Naive B cell (primary cell): ENCODE measurements around the gene WDR37. TPM values are rescaled to one million over a fixed set of nuclear protein-coding genes. Genes with fewer than 3 reads are reported as not detected.
"Not testable (repeated sequence)": the region's sequence is repeated elsewhere in the genome, so short reads cannot be mapped to it uniquely, and the experiment has no call there.

ENCODE experiments used
- ATAC-seq, 2 donors: fragments of 150-1000 bp; cut with Tn5 transposase; 2 replicates each; pipeline ENCODE4 v1.10.0; 2021; ENCODE audit warnings: low read depth in 2 of 2, mild to moderate bottlenecking in 2 of 2, moderate library complexity in 2 of 2
- DNase-seq: peaks from one replicate; pipeline ENCODE4 v3.0.0; 2022
- H3K27ac Mint-ChIP-seq, 6 donors: one replicate each; pipeline ENCODE4 v1.8.0; 2020 to 2022; ENCODE audit warnings: mild to moderate bottlenecking in 6 of 6, mixed read lengths in 6 of 6, moderate library complexity in 5 of 6, inconsistent platforms in 2 of 6
- H3K27me3 Mint-ChIP-seq, 3 donors: one replicate each; pipeline ENCODE4 v1.8.0; 2021 to 2022; ENCODE audit warnings: mixed read lengths in 3 of 3, mild to moderate bottlenecking in 1 of 3
- H3K36me3 Mint-ChIP-seq, 2 donors: one replicate each; pipeline ENCODE4 v1.8.0; 2020 to 2022; ENCODE audit warnings: mixed read lengths in 2 of 2, inconsistent platforms in 1 of 2, mild to moderate bottlenecking in 1 of 2
- H3K4me1 Mint-ChIP-seq, 3 donors: one replicate each; pipeline ENCODE4 v1.8.0; 2020 to 2022; ENCODE audit warnings: mixed read lengths in 3 of 3, inconsistent platforms in 1 of 3, mild to moderate bottlenecking in 1 of 3, moderate library complexity in 1 of 3
- H3K4me3 Mint-ChIP-seq, 8 donors: one replicate each; pipeline ENCODE4 v1.8.0; 2020 to 2022; ENCODE audit warnings: mild to moderate bottlenecking in 8 of 8, mixed read lengths in 8 of 8, moderate library complexity in 8 of 8, inconsistent platforms in 2 of 8
- H3K9me3 Mint-ChIP-seq, 7 donors: one replicate each; pipeline ENCODE4 v1.8.0; 2020 to 2022; ENCODE audit warnings: mixed read lengths in 7 of 7, mild to moderate bottlenecking in 5 of 7, inconsistent platforms in 2 of 7, moderate library complexity in 1 of 7
- polyA plus RNA-seq, 6 donors: library from polyadenylated mRNA; unstranded; fragments of 300-500 nt; fragmentation: Illumina TruSeq; gene quantifications; one replicate each; pipeline ENCODE4 v1.2.3, GENCODE V29; 2021; ENCODE audit warnings: low read depth in 6 of 6

The WDR37 gene, protein sequence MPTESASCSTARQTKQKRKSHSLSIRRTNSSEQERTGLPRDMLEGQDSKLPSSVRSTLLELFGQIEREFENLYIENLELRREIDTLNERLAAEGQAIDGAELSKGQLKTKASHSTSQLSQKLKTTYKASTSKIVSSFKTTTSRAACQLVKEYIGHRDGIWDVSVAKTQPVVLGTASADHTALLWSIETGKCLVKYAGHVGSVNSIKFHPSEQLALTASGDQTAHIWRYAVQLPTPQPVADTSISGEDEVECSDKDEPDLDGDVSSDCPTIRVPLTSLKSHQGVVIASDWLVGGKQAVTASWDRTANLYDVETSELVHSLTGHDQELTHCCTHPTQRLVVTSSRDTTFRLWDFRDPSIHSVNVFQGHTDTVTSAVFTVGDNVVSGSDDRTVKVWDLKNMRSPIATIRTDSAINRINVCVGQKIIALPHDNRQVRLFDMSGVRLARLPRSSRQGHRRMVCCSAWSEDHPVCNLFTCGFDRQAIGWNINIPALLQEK
- 10 to 100 TPM in 5 of 6 donors, 1 to 10 TPM in 1; 7.9 to 14.9 (median 11.5) TPM for polyA plus RNA-seq

DNA sequence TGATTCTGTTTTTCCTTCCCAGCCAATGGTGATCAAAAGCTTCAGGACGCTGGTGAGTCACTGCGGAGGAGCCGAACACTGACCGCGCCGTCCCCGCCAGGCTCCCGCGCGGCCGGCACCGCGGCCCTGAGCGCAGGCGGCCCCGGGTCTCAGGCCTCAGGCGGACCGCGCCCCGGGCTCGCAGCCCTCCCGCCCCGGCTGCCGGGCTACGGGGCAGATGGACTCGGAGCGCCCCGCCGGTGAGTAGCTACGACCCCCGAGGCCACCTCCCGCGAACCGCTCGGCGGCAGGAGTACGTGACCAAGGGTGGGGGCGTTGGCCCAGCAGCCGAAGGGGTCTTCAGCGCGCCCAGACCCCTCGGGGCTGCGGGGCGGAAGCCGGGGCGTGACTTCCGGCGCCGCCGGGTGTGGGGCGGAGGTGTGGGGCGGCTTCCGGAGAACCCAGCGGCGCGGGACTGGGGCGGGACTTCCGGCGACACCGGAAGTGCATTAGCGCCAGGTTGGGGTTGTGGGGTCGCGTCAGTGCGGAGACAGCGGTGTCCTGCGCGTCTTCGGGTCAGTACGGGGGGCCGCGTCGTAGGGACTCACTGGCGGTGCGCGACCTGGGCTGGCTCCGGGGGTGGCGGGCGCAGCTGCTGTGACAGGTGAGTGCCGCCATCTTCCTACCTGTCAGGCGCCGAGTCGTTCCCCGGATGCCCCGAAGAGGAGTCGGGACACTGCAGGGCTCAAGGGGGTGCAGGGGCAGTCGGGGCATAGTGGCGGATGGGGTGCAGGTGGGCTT, at the start of gene WDR37:
Gene WDR37 (plus strand): TSS at position 60 of the 780 bp plus-strand sequence. CDS start 15,771 bp downstream, outside the sequence.
- Mint-ChIP-seq H3K9me3 (no peaks in the 10 kb centered on the region), H3K4me1 (peaks cover 52 to 80% (median 74%) of the 10 kb centered on the region in 3 donors), H3K27ac (peak within 1 kb of the TSS; percentile 92 to 98 (median 96)), H3K4me3 (peak within 1 kb of the TSS; percentile 91 to 99 (median 96)), H3K27me3 (no peaks in the 10 kb centered on the region), H3K36me3 (no peaks in the 10 kb centered on the region)
- peak; percentile 89 for DNase-seq
- ATAC-seq = peak; percentile 94

DNA sequence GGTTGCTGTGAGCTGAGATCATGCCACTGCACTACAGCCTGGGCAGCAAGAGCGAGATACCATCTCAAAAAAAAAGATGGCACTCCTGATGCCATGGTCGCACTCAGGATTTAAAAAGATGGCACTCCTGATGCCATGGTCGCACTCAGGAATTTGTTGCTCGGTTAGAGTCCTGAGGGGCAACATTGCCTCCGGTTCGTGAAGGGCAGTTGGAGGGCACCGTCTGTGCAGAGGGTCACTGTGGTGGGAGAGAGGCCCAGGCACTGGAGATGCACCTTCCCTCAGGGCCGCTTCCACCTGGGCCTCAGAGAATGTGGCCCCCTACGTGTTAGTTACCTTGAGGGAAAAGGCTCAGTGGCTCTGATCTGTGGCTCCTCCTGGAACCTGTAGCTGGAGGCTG, 49.6 kb upstream of the WDR37 start:
- no peak overlapping the region for H3K27ac Mint-ChIP-seq
- ATAC-seq = no peak
- H3K4me3 Mint-ChIP-seq = no peak overlapping the region
- peaks cover 0 to 12% (median 11%) of the 10 kb centered on the region in 3 donors for H3K4me1 Mint-ChIP-seq
- peaks cover 4 to 18% (median 15%) of the 10 kb centered on the region in 7 donors for H3K9me3 Mint-ChIP-seq
- H3K27me3 Mint-ChIP-seq = no peaks in the 10 kb centered on the region
- DNase-seq = no peak
- H3K36me3 Mint-ChIP-seq = peaks cover 51 to 57% of the 10 kb centered on the region in 2 donors

DNA sequence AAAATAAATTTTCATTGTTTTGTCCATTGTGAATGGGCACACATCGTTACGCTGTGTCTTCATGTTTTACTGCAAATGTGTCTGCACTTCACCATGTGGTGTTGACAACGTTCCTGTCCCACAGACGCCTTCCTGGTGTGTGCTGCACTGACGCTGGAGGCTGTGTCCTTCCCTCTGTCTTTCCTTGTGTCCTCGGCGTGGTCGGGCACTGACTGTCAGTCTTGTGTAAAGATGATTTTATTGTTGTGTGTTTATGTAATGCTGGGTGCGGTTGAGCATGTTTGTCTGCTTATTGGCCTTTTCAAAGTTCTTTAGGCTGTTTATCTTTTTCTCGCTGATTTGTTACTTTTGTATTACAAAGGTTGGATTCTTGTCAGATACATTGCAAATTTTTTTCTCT, 48.6 kb upstream of the WDR37 start:
- H3K27me3 Mint-ChIP-seq = no peaks in the 10 kb centered on the region
- peak overlapping the region in 2 of 6 donors; percentile 39 to 54 for H3K27ac Mint-ChIP-seq
- no peak for DNase-seq
- ATAC-seq = no peak
- H3K4me1 Mint-ChIP-seq = peaks cover 0 to 12% (median 11%) of the 10 kb centered on the region in 3 donors
- H3K36me3 Mint-ChIP-seq = peaks cover 49 to 55% of the 10 kb centered on the region in 2 donors
- H3K9me3 Mint-ChIP-seq = peaks cover 4 to 12% (median 6%) of the 10 kb centered on the region in 7 donors
- H3K4me3 Mint-ChIP-seq = no peak overlapping the region

DNA sequence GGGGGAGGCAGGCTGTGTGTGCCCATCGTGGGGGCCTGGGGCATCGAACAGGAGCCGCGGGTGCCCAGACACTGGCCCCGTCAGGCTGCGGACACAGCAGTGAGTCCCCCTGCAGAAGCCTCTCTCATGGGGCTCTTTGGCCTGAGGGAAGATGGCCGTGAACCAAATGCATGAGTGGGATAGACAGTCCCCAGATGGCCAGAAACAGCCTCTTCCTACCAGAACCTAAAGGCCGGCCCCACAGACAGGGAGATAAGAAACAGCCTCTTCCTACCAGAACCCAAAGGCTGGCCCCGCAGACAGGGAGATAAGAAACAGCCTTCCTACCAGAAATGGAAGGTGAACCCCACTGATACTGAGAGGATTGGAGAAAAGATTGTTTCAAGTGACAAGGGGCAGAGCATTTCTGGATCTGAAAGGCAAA, 47.1 kb upstream of the WDR37 start:
- H3K27me3 Mint-ChIP-seq = no peaks in the 10 kb centered on the region
- H3K36me3 Mint-ChIP-seq = peaks cover 45% of the 10 kb centered on the region in 2 donors
- ATAC-seq = no peak
- no peak for DNase-seq
- H3K4me3 Mint-ChIP-seq = no peak overlapping the region
- no peaks in the 10 kb centered on the region for H3K9me3 Mint-ChIP-seq
- peak overlapping the region in 1 of 6 donors; percentile 51 for H3K27ac Mint-ChIP-seq
- H3K4me1 Mint-ChIP-seq = peaks cover 0 to 11% (median 6%) of the 10 kb centered on the region in 3 donors

DNA sequence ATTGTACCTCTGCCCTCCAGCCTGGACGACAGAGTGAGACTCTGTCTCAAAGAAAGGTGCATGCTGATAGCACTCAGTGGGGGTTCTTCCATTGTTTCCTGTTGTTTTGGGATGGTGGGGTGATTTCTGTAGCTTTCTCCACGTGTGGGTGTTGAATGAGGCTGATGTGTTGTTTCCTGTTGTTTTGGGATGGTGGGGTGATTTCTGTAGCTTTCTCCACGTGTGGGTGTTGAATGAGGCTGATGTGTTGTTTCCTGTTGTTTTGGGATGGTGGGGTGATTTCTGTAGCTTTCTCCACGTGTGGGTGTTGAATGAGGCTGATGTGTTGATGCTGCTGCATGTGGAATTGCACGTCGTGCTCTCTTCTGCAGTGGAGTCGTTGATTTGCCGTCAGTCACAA, 46.2 kb upstream of the WDR37 start:
- H3K36me3 Mint-ChIP-seq = peaks cover 47 to 49% of the 10 kb centered on the region in 2 donors
- ATAC-seq, H3K4me3 Mint-ChIP-seq, H3K27me3 Mint-ChIP-seq, DNase-seq, H3K9me3 Mint-ChIP-seq: not testable (repeated sequence)
- peak overlapping the region in 1 of 6 donors; percentile 67 for H3K27ac Mint-ChIP-seq
- peaks cover 0 to 11% (median 6%) of the 10 kb centered on the region in 3 donors for H3K4me1 Mint-ChIP-seq

DNA sequence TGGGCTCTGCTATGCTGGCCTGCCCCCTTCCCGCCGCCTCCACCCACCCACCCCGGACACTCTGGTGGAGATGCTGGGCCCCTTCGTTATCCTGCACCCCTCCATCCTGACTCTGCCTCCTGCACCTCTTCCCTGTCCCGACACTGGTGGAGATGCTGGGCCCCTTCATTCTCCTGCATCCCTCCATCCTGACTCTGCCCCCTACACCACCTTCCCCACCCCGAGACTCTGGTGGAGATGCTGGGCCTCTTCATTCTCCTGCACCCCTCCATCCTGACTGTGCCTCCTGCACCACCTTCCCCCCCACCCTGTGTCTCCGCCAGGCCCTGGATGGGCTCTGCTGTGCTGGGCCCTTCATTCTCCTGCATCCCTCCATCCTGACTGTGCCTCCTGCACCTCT, 45.5 kb upstream of the WDR37 start:
- peaks cover 42 to 49% of the 10 kb centered on the region in 2 donors for H3K36me3 Mint-ChIP-seq
- peaks cover 0 to 11% (median 6%) of the 10 kb centered on the region in 3 donors for H3K4me1 Mint-ChIP-seq
- H3K27me3 Mint-ChIP-seq = no peaks in the 10 kb centered on the region
- H3K9me3 Mint-ChIP-seq = no peaks in the 10 kb centered on the region
- peak overlapping the region in 1 of 6 donors; percentile 15 for H3K27ac Mint-ChIP-seq
- no peak for DNase-seq
- H3K4me3 Mint-ChIP-seq = no peak overlapping the region
- no peak for ATAC-seq

DNA sequence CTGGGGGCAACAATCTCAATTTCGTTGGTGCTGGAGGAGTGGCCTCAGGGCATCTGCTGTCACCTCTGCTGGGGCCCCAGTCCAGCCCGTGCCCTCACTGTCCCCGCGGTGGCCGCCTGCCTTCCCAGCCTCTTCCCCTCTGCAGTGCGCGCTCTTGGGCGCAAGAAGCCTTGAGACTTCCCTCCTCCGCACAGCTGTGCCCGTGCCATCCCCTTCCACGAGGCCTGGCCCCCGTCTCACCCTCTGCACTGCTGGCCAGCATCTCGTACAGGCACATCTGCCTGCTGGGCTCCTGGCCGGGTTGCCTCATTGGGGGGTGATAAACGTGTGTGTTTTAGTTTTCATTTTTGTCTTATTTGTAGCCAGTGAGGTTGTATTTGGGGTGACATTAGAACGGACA, 44.5 kb upstream of the WDR37 start:
- H3K27me3 Mint-ChIP-seq = no peaks in the 10 kb centered on the region
- peaks cover 38 to 51% of the 10 kb centered on the region in 2 donors for H3K36me3 Mint-ChIP-seq
- peaks cover 0 to 11% (median 6%) of the 10 kb centered on the region in 3 donors for H3K4me1 Mint-ChIP-seq
- peak overlapping the region in 1 of 6 donors; percentile 15 for H3K27ac Mint-ChIP-seq
- ATAC-seq (no peak), DNase-seq (no peak)
- H3K9me3 Mint-ChIP-seq = no peaks in the 10 kb centered on the region
- no peak overlapping the region for H3K4me3 Mint-ChIP-seq

DNA sequence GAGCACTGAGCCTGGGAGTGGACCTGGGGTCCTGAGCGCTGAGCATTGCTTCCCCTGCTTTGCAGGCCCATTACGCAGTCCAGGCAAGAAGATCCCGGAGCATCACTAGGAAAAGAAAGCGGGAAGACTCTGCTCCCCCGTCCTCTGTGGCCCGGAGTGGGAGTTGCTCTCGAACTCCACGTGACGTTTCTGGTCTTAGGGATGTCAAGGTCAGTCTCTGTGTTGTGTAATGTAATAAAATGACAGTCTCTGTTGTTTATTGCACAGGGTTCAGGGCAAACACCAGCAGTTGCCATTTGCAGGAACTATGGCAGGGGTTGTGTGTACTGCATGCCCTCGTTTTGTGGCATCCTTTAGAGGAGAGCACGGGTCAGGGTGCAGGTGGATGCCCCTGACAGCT, 40.5 kb upstream of the WDR37 start:
- DNase-seq (no peak), ATAC-seq (no peak)
- Mint-ChIP-seq H3K4me1 (peaks cover 0 to 7% (median 6%) of the 10 kb centered on the region in 3 donors), H3K27me3 (no peaks in the 10 kb centered on the region), H3K9me3 (no peaks in the 10 kb centered on the region), H3K27ac (no peak overlapping the region), H3K36me3 (peaks cover 39 to 42% of the 10 kb centered on the region in 2 donors), H3K4me3 (no peak overlapping the region)

DNA sequence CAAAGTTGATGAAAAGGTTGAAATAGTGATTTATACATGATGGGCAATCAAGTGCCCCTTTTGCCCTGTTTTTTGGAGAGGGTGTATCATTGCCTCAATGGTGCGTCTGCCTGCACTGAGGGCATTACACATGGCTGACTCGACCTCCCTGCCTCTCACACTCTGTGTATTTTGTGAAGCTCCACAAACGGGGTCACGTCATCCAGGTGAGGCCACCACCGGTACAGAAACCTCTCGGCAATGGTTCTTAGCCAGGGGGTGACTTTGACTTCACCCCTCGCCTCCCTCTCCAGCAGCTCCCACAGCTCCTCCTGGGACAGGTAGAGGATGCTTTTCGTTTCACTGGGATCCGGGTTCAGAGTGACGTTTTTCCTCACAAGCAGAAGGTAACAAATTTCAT, 36.8 kb upstream of the WDR37 start:
- peaks cover 19 to 23% of the 10 kb centered on the region in 2 donors for H3K36me3 Mint-ChIP-seq
- no peak for ATAC-seq
- H3K27me3 Mint-ChIP-seq = no peaks in the 10 kb centered on the region
- H3K9me3 Mint-ChIP-seq = no peaks in the 10 kb centered on the region
- no peak for DNase-seq
- H3K4me3 Mint-ChIP-seq = no peak overlapping the region
- H3K27ac Mint-ChIP-seq = peak overlapping the region in 3 of 6 donors; percentile 72 to 93 (median 79)
- H3K4me1 Mint-ChIP-seq = no peaks in the 10 kb centered on the region

DNA sequence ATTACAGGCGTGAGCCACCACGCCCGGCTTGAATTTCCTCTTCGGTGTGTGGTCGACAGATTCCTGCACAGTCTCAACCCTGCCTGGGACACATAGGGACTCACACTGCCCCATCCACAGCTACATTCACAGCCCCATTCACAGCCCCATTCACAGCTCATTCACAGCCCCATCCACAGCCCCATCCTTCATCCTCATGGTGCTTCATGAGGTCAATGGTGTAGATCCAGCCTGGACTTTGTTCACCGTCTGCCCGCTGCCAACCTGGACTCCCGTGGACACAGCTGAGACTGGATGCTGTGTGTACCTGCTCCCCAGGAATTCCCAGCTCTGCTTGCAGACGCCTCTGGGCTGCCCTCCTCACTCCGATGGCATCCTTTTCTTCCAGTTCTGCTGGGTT, 35.7 kb upstream of the WDR37 start:
- H3K27me3 Mint-ChIP-seq = no peaks in the 10 kb centered on the region
- no peak for ATAC-seq
- no peak for DNase-seq
- no peaks in the 10 kb centered on the region for H3K9me3 Mint-ChIP-seq
- H3K27ac Mint-ChIP-seq = peak overlapping the region in 2 of 6 donors; percentile 52 to 63
- H3K36me3 Mint-ChIP-seq = peaks cover 18 to 23% of the 10 kb centered on the region in 2 donors
- H3K4me1 Mint-ChIP-seq = no peaks in the 10 kb centered on the region
- no peak overlapping the region for H3K4me3 Mint-ChIP-seq

DNA sequence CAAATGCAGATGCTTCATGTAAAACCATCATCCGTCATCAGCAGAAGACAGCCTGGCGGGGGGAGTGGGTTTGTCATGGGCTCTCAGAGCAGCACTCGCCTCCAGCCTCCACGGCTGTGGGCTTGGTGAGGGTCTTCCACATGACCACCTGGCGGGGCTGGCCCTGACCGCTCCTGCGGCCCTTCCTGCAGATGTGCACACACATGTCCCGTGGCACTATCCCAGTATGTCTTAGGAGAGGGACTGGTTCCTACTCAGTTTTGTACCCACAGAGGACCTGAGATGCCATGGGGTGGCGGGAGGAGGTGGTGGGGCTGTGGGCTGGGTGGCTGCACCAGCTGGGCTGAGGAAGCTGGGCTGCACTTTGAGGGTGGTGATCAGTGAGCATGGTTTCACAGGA, 35.2 kb upstream of the WDR37 start:
- Mint-ChIP-seq H3K9me3 (no peaks in the 10 kb centered on the region), H3K4me3 (no peak overlapping the region)

DNA sequence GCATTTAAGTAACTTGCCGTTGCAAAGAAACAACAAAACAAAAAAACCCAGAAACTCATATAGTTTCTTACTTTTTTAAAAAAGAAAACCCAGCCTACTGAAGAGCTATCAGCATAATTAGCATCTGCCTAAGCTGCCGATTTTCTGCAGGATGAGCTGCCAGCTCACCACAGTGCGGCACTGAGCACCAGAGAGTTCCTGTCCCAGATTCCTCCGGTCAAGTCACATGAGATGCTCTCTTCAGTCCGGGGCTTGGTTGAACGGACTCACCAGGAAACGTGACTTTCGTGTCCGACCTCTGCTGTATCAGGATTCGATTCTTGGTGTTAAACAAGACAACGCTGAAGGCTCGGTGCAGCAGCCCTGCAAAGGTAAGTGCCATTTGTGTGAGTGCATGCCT, 33.8 kb upstream of the WDR37 start:
- Mint-ChIP-seq H3K27ac (peak overlapping the region in 1 of 6 donors; percentile 64), H3K4me1 (no peaks in the 10 kb centered on the region), H3K27me3 (no peaks in the 10 kb centered on the region), H3K36me3 (peaks cover 9 to 15% of the 10 kb centered on the region in 2 donors), H3K9me3 (no peaks in the 10 kb centered on the region), H3K4me3 (no peak overlapping the region)
- DNase-seq (no peak), ATAC-seq (no peak)

More for the DNA sequence above, 35.2 kb upstream of the WDR37 start:
- DNase-seq = no peak
- Mint-ChIP-seq H3K4me1 (no peaks in the 10 kb centered on the region), H3K27me3 (no peaks in the 10 kb centered on the region), H3K27ac (peak overlapping the region in 2 of 6 donors; percentile 26 to 53), H3K36me3 (peaks cover 18 to 23% of the 10 kb centered on the region in 2 donors)
- ATAC-seq = no peak

DNA sequence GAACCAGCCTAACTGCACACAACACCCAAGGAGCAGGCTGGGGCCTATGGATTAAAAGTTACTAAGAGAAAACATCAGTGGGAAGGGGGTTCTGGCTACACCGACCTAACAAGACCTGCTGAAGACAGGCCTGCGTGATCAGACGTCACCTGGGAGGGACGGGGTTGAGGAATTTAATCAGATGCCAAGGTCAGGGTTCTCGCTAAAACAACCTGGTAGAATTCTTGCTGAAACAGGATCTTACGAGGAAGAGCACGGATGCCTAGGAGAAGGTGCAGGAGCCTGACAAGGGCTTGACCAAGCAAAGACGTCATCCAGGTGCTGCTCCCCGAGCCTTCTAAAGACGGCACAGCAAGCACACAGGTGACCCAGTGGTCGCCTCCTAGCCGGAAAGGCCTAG, 32.1 kb upstream of the WDR37 start:
- H3K27ac Mint-ChIP-seq = no peak overlapping the region
- H3K27me3 Mint-ChIP-seq = no peaks in the 10 kb centered on the region
- no peak for DNase-seq
- no peaks in the 10 kb centered on the region for H3K4me1 Mint-ChIP-seq
- no peaks in the 10 kb centered on the region for H3K9me3 Mint-ChIP-seq
- no peak overlapping the region for H3K4me3 Mint-ChIP-seq
- peaks cover 5 to 6% of the 10 kb centered on the region in 2 donors for H3K36me3 Mint-ChIP-seq
- no peak for ATAC-seq
